H9 (cell line): ENCODE results near the gene MYO5C. TPM values are rescaled to one million over a fixed set of nuclear protein-coding genes. Genes with fewer than 3 reads are reported as not detected.

ENCODE experiments used
- DNase-seq: peaks from one replicate; pipeline ENCODE4 v3.0.0-alpha.2; 2017
- H2AFZ ChIP-seq: one replicate; pipeline ENCODE4 v1.6.1; 2013; ENCODE audit warnings: mild to moderate bottlenecking, low read length, control low read depth, moderate library complexity
- H2AK5ac ChIP-seq: 2 replicates; pipeline ENCODE4 v1.6.1; 2013; ENCODE audit warnings: low read length, control low read depth, mixed read lengths; ENCODE audit not compliant: insufficient read length
- H2BK120ac ChIP-seq: one replicate; pipeline ENCODE4 v1.6.1; 2013; ENCODE audit warnings: low read depth, mild to moderate bottlenecking, low read length, control low read depth, inconsistent platforms; ENCODE audit not compliant: poor library complexity, severe bottlenecking
- H2BK12ac ChIP-seq: 2 replicates; pipeline ENCODE4 v1.6.1; 2013; ENCODE audit warnings: low read length, control low read depth, mixed read lengths, low read depth; ENCODE audit not compliant: insufficient read length
- H2BK15ac ChIP-seq: 2 replicates; pipeline ENCODE4 v1.6.1; 2013; ENCODE audit warnings: low read depth, low read length, control low read depth
- H2BK20ac ChIP-seq: one replicate; pipeline ENCODE4 v1.6.1; 2013; ENCODE audit warnings: low read depth, mild to moderate bottlenecking, low read length, control low read depth, inconsistent platforms; ENCODE audit not compliant: poor library complexity, severe bottlenecking
- H2BK5ac ChIP-seq: 2 replicates; pipeline ENCODE4 v1.6.1; 2013; ENCODE audit warnings: low read length, control low read depth, mixed read lengths; ENCODE audit not compliant: insufficient read length
- H3K14ac ChIP-seq: 2 replicates; pipeline ENCODE4 v1.6.1; 2013; ENCODE audit warnings: low read length, control low read depth; ENCODE audit not compliant: insufficient read depth
- H3K18ac ChIP-seq: 2 replicates; pipeline ENCODE4 v1.6.1; 2013; ENCODE audit warnings: low read depth, mild to moderate bottlenecking, mixed read lengths, low read length, control low read depth; ENCODE audit not compliant: insufficient read length
- H3K23ac ChIP-seq: 2 replicates; pipeline ENCODE4 v1.6.1; 2013; ENCODE audit warnings: low read length, control low read depth, mixed read lengths, low read depth; ENCODE audit not compliant: insufficient read length
- H3K23me2 ChIP-seq: 2 replicates; pipeline ENCODE4 v1.6.1; 2013; ENCODE audit warnings: low read depth, mild to moderate bottlenecking, mixed read lengths, low read length, control low read depth; ENCODE audit not compliant: insufficient read length, poor library complexity, severe bottlenecking
- H3K27ac ChIP-seq: 2 replicates; pipeline ENCODE4 v1.5.1; 2013; ENCODE audit warnings: low read length, control low read depth, mixed read lengths, low read depth; ENCODE audit not compliant: insufficient read length
- H3K27me3 ChIP-seq: 2 replicates; pipeline ENCODE4 v1.6.1; 2013; ENCODE audit warnings: low read length, control low read depth, inconsistent platforms; ENCODE audit not compliant: insufficient read depth
- H3K4ac ChIP-seq: 2 replicates; pipeline ENCODE4 v1.6.1; 2013; ENCODE audit warnings: low read depth, mild to moderate bottlenecking, control low read depth, inconsistent platforms, low read length, moderate library complexity
- H3K4me1 ChIP-seq: 2 replicates; pipeline ENCODE4 v1.6.1; 2013; ENCODE audit warnings: low read length, control low read depth, inconsistent platforms; ENCODE audit not compliant: insufficient read depth
- H3K4me2 ChIP-seq: 2 replicates; pipeline ENCODE4 v1.6.1; 2013; ENCODE audit warnings: low read length, control low read depth, mixed read lengths; ENCODE audit not compliant: insufficient read length, insufficient read depth
- H3K56ac ChIP-seq: 2 replicates; pipeline ENCODE4 v1.6.1; 2013; ENCODE audit warnings: low read depth, mild to moderate bottlenecking, mixed read lengths, low read length, control low read depth; ENCODE audit not compliant: insufficient read length
- H3K79me1 ChIP-seq: 2 replicates; pipeline ENCODE4 v1.6.1; 2013; ENCODE audit warnings: low read depth, mild to moderate bottlenecking, moderate library complexity, low read length, control low read depth, inconsistent platforms; ENCODE audit not compliant: insufficient read depth, poor library complexity, severe bottlenecking
- H3K79me2 ChIP-seq: 2 replicates; pipeline ENCODE4 v1.6.1; 2013; ENCODE audit warnings: low read length, control low read depth, inconsistent platforms; ENCODE audit not compliant: insufficient read depth
- H3K9ac ChIP-seq: 2 replicates; pipeline ENCODE4 v1.6.1; 2013; ENCODE audit warnings: low read length, control low read depth, mixed read lengths; ENCODE audit not compliant: insufficient read length; ENCODE audit errors: extremely low read depth
- H3K9me3 ChIP-seq: one replicate; pipeline ENCODE4 v1.6.1; 2013; ENCODE audit warnings: low read depth, low read length, inconsistent platforms; ENCODE audit not compliant: control insufficient read depth
- H3T11ph ChIP-seq: one replicate; pipeline ENCODE4 v1.6.1; 2013; ENCODE audit warnings: mild to moderate bottlenecking, low read length, control low read depth, inconsistent platforms
- H4K20me1 ChIP-seq: one replicate; pipeline ENCODE4 v1.6.1; 2013; ENCODE audit not compliant: control insufficient read depth, insufficient read length, insufficient read depth
- H4K5ac ChIP-seq: 2 replicates; pipeline ENCODE4 v1.6.1; 2013; ENCODE audit warnings: low read depth, mild to moderate bottlenecking, mixed read lengths, low read length, control low read depth; ENCODE audit not compliant: insufficient read length
- H4K8ac ChIP-seq: replicated peaks from 2 replicates; pipeline ENCODE4 v1.6.1; 2013; ENCODE audit warnings: low read length, control low read depth, mixed read lengths, low read depth; ENCODE audit not compliant: insufficient read length
- H4K91ac ChIP-seq: 2 replicates; pipeline ENCODE4 v1.6.1; 2013; ENCODE audit warnings: low read depth, mild to moderate bottlenecking, moderate library complexity, mixed read lengths, low read length, control low read depth; ENCODE audit not compliant: insufficient read length
- H3K27ac Mint-ChIP-seq, 3 experiments: 2 replicates in 2 of 3; 3 replicates in 1 of 3; pipeline ENCODE4 v1.8.0; 2020 to 2021; ENCODE audit warnings: mixed read lengths in 3 of 3, mild to moderate bottlenecking in 1 of 3, moderate library complexity in 1 of 3
- H3K27me3 Mint-ChIP-seq: 2 replicates; pipeline ENCODE4 v1.8.0; 2021; ENCODE audit warnings: low read depth, mild to moderate bottlenecking, moderate library complexity, mixed read lengths
- H3K36me3 Mint-ChIP-seq, 3 experiments: 2 replicates in 2 of 3; 3 replicates in 1 of 3; pipeline ENCODE4 v1.8.0; 2020 to 2021; ENCODE audit warnings: low read depth in 3 of 3, mixed read lengths in 3 of 3; ENCODE audit not compliant: insufficient read depth in 1 of 3
- H3K4me1 Mint-ChIP-seq, 2 experiments: 2 replicates each; pipeline ENCODE4 v1.8.0; 2020; ENCODE audit warnings: mixed read lengths in 2 of 2
- H3K4me3 Mint-ChIP-seq, 2 experiments: 2 replicates in 1 of 2; 3 replicates in 1 of 2; pipeline ENCODE4 v1.8.0; 2020 to 2021; ENCODE audit warnings: mild to moderate bottlenecking in 2 of 2, mixed read lengths in 2 of 2, moderate library complexity in 1 of 2
- H3K9me3 Mint-ChIP-seq, 2 experiments: 2 replicates in 1 of 2; 3 replicates in 1 of 2; pipeline ENCODE4 v1.8.0; 2020; ENCODE audit warnings: mild to moderate bottlenecking in 2 of 2, mixed read lengths in 2 of 2, moderate library complexity in 1 of 2
- CTCF ChIP-seq: fragments of 200-600 bp; sonication (generic); conservative IDR thresholded peaks from 3 replicates; pipeline ENCODE4 v1.8.0; 2021; ENCODE audit warnings: antibody characterized with exemption, mild to moderate bottlenecking
- WGBS: extraction: QIAGEN DNeasy Blood & Tissue Kit; methylation state at CpG from one replicate; pipeline ENCODE4 v1.1.7; 2013; ENCODE audit warnings: missing lambda C conversion rate, low lambda C conversion rate, mixed read lengths; ENCODE audit not compliant: insufficient read length; ENCODE audit errors: extremely low coverage; 5-methylcytosine and 5-hydroxymethylcytosine counted together
- total RNA-seq: library from RNA; stranded (reverse); gene quantifications from 2 replicates; pipeline ENCODE4 v1.2.1, GENCODE V29; 2021

Gene MYO5C
- total RNA-seq, 1 experiment from 2014 or later = 22.2 TPM

- no peak overlapping the region for H2AFZ ChIP-seq
- H3K4ac ChIP-seq = no peak overlapping the region
- TF ChIP-seq CTCF = no peak
- no peaks in the 10 kb centered on the region for H3K23me2 ChIP-seq
- H3K27ac ChIP-seq = no peak overlapping the region
- H3K56ac ChIP-seq = no peak overlapping the region
- H2BK15ac ChIP-seq = no peak overlapping the region
- no peak overlapping the region for H2AK5ac ChIP-seq
- no peaks in the 10 kb centered on the region for H4K20me1 ChIP-seq
- H4K91ac ChIP-seq = no peak overlapping the region
- no peak overlapping the region for H3T11ph ChIP-seq
- H3K9me3 ChIP-seq = no peaks in the 10 kb centered on the region
- no peaks in the 10 kb centered on the region for H3K27me3 ChIP-seq
- no peaks in the 10 kb centered on the region for H3K79me2 ChIP-seq
- Mint-ChIP-seq H3K4me1 (no peaks in the 10 kb centered on the region), H3K36me3 (peaks cover 2 to 14% (median 12%) of the 10 kb centered on the region in 3 experiments; a peak in 6 of 7 replicates), H3K4me3 (no peak overlapping the region), H3K27ac (no peak overlapping the region; a peak in 1 of 7 replicates), H3K27me3 (no peaks in the 10 kb centered on the region; the same call in 1 of the 2 replicates), H3K9me3 (no peaks in the 10 kb centered on the region)
- H2BK12ac ChIP-seq = no peak overlapping the region
- WGBS = no CpG with 5 or more reads among the region's 1 CpG
- H4K5ac ChIP-seq = no peak overlapping the region
- H2BK120ac ChIP-seq = no peak overlapping the region
- H3K4me1 ChIP-seq = no peaks in the 10 kb centered on the region
- H2BK20ac ChIP-seq = no peak overlapping the region
- DNase-seq = no peak
- no peak overlapping the region for H2BK5ac ChIP-seq
- H4K8ac ChIP-seq = no peak overlapping the region
- H3K9ac ChIP-seq = no peak overlapping the region
- H3K14ac ChIP-seq = no peak overlapping the region
- no peak overlapping the region for H3K18ac ChIP-seq
- no peaks in the 10 kb centered on the region for H3K79me1 ChIP-seq
- H3K23ac ChIP-seq = no peak overlapping the region
- no peak overlapping the region for H3K4me2 ChIP-seq
Observed at GRCh38 chr15:52324109-52324508, 28.5 kb upstream of the MYO5C start.
